ENCODE results near the gene GDPD5.

Gene GDPD5

DNA sequence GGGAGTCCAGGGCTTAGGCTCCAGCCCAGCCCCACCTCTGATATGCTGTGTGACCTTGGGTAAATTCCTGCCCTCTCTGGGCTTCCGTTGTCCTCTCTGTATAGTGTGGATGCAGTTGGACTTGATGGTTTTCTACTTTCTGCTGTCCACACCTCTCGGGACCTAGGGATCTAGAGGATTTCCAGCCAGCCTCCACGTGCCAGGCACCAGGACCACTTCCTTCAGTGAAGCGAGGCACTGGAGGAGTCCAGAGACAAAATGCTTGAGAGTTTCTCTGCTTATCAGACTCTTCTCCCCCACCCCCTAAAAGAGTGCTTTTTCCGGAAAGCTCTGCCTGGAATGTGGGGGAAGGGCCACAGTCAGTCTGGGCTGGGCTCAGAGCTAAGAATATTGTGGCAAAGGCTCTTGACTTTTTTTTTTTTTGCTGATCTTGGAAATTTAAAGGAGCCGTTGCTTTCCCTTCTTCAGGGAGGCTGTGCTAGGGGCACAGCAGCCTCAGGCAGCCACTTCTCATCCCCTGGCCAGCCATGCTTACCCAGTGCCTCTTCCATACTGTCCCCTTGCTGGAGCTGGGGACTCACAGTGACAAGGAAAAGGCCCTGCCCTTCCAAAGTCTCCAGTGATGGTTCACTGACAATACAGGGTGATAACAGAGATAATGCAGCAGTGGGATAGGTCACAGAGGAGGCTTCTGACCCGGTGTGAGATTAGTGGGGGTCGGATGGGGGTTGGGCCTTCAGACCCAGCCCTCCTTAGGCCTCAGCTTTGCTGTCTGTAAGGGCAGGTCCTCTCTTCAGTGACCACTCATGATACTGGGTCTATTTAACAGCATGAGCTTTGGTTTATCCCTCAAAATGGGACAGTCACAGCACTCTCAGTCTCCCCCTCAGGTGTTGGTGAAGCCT lies 33.5 kb upstream of the GDPD5 start:
- no peak for DNase-seq (ENCODE audit: low read depth in 2 of 2, low spot score in 1 of 2)

DNA sequence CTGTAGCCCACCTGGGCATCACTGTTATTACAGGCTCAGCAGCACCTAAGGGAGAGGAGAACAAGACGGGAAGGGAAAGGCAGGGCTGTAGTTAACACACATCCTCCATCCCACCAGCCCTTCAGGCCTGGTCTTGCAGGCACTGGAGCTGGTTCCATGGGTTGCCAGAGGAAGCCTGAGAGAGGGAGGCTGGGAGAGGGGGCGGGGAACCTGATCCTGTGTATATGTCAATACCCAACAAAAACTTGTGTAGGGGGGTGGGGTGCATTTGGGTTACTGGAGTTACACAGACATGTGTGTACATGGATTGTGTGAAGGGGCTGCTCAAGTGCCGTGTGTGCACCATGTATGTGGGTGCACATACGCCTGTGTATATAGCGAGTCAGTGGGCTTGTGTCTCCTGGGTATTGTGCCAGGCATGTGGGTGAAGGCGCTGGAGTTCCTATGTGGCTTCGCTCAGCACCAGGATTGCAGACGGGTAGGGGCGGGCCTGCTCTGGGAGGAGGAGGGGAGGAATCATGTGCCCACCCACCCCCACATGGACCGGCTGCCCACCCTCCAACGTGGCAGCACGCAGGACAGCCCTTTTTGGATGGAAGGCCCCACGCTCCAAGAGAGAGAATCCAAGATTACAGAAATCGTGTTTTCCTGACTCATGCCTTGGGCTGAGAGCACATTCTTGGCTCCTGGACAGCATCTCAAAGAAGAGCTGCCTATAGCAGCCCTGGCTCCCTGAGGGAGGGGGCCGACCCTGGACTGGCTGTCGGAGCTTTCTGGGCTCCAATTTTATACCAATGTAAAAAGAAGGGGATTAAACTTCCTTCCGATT lies 32.1 kb upstream of the GDPD5 start:
- DNase-seq (ENCODE audit: low read depth in 2 of 2, low spot score in 1 of 2): no peak

DNA sequence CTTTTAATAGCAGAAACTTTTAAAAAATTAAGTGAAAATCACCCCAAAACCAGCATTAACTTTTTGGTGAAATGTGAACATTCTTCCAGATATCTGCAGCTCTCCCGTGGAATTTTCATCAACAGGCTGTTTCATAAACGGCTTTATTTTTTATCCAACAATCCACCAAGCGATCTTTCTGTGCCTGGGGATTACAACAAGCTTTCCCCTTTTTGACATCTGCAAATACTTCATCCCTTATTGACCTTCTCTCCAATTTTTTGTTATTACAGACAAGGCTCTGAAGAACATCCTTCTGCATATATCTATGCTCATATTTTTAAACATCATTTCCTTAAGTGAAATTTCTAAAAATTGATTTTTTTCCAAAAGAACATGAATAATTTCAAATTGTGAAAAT lies 30.5 kb upstream of the GDPD5 start:
- no peak for DNase-seq (ENCODE audit: low read depth in 2 of 2, low spot score in 1 of 2)

DNA sequence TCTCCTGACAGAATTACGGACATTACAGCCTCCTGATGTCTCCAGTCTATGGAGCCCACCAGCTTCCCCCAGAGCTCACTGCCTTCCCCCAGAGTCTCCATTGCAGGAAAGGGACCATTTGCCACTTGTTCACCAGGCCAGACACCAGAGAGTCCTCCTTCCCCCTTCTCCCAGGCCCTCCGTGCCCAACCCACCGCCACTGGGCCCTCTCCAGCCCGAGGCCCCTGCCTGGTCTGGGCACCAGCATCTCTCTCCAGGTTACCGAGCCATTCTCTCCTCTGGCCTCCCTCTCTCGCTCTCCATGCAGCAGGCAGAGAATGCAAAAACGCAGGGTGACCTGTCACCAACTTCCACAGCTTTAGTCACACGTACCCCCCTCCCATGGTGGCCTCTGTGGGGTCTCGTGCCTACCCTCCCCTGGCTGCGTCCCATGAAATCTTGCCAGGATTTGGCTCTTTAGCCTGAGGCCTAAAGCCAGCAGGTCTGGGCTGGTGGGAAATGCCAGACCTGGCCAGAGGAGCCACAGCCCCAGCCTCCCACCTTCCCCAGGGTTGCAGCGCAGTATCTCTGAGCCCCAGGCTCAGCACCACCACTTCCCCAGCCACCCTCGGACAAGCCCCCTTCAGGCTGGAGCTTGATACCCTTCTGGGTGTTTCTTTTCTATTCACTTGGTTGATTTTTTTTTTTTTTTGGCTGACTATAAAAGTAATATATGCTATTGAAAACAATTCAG lies 29.5 kb upstream of the GDPD5 start:
- DNase-seq (ENCODE audit: low read depth in 2 of 2, low spot score in 1 of 2): no peak

DNA sequence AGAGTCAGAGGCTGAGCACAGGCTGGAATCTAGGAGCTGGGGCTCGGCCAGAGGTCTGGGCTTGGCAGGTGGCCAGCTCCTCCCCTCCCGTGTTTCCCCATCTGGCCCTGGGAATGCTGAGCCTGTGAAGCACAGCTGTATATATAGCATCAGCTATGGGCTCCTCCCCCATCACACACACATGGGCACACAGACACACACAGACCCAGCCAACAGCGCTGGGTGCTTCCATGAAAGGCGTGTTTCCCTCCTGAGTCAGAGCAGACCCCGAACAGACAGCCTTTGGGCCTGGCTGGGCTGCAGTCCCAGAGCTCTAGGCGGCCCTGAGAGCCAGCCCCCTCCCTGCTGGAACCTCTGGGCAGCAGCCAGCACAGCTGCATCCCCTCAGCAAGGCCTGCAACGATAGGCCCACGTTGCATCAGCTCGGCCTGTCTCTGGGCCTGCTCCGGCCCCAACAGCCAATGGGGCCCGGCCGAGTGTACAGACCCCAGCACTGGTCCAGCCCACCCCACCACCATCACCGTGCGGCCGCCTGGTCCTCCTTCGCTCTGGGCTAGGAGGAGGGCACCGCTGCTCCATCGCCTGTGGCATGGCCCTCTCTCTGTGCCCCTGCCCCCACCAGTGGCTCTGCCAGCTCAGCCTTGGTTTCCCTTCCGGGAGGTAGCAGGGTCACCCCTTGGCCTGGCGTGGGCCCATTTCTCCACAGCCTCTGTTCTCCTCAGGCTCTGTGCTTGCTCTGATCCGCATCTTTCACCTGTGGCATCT lies 28.7 kb upstream of the GDPD5 start:
- DNase-seq (ENCODE audit: low read depth in 2 of 2, low spot score in 1 of 2): no peak

DNA sequence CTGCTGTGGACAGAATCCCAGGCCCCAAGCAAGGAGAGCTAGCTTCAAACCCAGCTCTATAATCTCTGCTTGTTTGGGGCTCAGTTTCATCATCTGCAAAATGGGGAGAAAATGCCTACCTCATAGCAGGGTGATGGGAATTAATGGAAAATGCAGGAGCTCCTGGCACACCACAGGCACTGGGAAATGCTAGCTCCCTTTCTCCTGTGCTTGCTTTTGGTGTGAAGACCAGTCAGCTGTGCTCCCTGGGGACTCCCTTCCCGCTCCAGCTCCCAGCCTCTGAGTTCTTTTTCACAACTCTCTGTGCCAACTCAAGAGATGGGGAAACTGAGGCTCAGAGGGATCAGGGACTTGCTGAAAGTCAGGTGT lies 28.1 kb upstream of the GDPD5 start:
- DNase-seq (ENCODE audit: low read depth in 2 of 2, low spot score in 1 of 2): no peak

DNA sequence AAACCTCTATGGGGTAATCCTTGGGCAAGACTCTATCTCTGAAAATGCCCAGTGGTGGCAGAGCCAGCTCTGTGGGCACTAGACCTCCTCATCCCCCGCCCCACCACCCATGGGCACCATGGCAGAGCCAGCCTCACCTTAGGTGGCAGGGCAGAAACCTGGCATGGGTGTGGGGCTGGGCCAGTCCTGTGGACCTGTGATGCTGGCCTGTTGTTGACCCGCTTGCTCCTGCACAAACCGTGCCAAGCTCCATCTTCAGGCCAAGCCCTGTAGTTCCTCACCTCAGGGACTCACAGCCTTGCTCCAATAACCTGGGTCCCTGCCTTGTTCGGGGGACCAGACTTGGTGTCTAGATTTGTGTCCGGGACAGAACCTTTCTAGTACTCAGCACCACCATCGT lies 27.4 kb upstream of the GDPD5 start:
- DNase-seq (ENCODE audit: low read depth in 2 of 2, low spot score in 1 of 2): no peak

DNA sequence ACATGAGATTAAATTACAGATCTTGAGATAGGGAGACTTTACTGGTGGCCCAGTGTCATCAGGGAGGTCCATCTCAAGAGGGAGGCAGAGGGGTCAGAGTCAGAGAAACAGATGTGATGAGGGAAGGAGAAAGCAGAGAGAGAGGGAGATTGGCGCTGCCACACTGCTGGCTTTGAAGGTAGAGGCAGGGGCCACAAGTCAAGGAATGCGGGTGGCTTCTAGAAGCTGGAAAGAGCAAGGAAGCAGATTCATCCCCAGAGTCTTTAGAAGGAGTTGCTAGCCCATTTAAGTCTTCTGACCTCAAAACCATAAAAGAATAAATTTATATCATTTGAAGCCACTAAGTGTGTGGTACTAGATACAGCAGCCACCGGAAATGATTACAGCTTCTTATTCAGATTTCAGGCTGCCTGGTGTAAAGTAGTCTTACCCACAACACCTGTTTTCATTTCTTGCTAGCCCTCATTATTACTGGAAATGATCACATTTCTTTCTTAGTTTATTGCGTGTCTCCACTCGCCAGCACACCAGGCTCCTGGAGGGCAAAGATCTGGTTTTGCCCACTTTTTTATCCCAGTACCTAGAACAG lies 23.7 kb upstream of the GDPD5 start:
- no peak for DNase-seq (ENCODE audit: low read depth in 2 of 2, low spot score in 1 of 2)

DNA sequence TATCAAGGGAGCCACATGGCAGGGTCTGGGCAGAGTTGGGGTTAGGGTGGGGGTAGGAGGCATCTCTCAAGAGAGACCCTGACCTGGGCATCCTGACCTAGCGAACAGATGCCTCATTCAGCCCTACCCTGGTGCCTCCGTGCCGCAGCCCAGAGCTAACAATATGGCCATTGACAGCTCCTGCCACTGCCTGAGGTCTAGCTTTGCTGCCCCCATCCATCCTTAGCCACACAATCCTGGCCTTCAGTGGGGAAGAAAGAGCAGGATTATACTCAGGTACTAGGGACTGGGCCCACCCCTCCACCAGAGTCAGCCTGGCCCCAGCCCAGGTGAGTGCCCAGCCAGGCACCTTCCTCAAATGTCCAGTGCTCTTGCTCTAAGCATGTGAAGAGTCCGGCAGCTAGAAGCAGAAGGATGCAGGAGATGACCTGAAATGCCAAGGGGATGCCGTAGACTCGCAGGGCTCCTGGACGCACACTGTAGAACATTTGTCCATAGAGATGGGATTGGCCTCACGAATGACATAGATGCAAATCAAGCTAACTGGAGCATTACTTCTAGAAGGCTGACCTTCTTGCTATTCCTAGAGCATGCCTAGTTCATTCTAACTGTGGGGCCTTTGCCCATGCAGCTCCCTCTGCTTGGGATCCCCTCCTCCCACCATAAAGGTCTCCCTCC lies 23.0 kb upstream of the GDPD5 start:
- no peak for DNase-seq (ENCODE audit: low read depth in 2 of 2, low spot score in 1 of 2)

DNA sequence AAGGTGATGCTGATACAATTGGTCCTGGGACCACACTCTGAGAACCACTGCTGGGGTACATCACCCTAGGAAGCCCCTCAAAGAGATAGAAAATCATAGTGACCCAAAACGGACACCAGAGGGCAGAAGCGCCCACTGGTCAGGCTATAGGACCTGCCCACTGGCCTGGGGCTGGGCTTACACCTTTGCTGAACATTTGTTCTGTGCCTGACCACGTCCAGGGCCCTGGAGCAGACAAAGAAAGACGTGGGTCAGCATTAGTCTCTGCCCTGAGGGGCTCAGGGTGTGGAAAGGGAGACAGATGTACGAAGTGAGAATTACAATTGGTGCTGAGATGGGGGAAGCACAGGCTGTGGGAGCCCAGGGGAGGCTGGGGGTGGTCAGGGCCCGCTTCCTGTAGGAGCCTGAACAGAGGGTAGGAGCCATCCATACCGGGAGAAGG lies 21.9 kb upstream of the GDPD5 start:
- DNase-seq (ENCODE audit: low read depth in 2 of 2, low spot score in 1 of 2): no peak

DNA sequence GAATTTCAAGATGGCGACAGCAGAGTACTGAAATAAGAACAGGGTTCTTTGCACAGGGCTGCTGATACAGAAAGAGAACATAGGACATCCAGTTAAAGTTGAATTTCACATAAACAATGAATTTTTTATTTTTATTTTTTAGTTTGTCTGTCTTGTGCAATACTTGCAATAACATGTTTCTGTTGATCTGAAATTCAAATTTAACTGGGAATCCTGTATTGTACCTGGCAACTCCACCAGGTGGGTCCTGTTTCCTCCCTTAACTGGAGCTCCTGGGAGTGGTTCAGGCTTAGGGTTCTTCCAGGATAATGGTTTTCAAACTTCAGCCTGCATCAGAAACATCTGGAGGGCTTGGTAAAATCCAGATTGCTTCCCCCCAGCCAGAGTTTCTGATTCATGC lies 21.4 kb upstream of the GDPD5 start:
- DNase-seq (ENCODE audit: low read depth in 2 of 2, low spot score in 1 of 2): no peak

DNA sequence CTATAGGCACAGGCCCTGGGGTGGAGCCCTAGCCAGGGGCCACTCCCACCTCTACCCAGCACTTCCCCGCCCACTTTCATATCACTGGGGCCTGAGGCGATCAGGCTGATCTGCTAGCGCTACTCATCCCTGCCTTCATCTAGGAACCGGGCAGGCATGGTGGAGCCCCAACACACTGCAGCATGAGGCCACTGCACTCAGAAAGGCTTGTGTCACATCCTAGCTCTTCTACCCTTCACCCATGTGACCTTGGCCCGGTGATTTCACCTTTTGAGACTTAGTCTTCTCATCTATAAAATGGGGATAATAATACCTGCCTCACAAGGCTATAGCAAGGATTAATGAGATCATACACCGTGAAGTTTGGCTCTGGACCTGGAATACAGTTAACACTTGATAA lies 18.1 kb upstream of the GDPD5 start:
- DNase-seq (ENCODE audit: low read depth in 2 of 2, low spot score in 1 of 2): no peak

DNA sequence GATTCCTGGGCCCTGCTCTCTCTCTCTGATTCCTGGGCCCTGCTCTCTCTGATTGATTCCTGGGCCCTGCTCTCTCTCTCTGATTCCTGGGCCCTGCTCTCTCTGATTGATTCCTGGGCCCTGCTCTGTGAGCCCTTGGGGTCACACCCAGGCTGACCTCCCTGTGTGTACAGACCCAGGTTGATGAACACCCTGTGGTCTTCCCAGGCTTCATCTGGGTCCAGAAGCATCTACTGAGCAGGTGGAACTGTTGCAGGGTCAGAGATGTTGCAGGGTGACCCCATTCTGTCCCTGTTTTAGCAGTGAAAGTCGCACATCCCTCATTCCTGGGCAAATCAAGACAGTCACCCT lies 16.3 kb upstream of the GDPD5 start:
- DNase-seq (ENCODE audit: low read depth in 2 of 2, low spot score in 1 of 2): no peak

DNA sequence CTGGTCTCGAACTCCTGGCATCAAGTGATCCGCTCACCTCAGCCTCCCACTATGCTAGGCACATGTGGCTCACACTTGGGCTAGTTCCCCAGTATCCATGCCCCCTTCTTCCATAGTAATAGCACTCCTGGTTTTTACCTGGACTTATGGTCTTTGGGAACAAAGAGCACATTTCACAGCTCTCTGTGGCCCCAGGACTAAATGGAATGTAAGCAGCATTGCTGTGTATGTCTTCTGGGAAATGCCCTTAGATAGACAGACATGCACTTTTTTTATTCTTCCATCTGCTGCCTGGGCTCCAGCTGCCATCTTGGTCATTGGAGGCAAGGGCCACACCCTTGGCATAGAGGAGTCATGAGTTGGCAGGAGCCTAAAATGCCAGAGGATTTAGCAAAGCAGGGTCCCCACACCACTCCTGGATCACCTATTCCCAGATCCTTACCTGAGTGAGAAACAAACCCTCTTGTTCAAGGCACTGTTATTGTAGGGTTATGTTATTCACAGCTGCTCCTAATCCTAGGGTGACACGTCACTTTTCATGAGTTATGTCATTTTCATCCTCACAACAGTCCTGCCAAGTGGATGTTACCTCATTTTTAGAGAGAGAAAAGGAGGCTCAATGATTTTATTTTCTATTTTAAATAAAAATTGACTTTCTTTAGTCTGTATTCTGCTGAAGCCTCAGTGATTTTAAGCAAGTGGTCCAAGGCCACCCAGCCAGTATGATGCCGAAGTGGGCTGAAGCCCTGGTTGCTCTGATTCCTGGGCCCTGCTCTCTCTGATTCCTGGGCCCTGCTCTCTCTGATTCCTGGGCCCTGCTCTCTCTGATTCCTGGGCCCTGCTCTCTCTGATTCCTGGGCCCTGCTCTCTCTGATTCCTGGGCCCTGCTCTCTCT lies 15.7 kb upstream of the GDPD5 start:
- DNase-seq (ENCODE audit: low read depth in 2 of 2, low spot score in 1 of 2): no peak

DNA sequence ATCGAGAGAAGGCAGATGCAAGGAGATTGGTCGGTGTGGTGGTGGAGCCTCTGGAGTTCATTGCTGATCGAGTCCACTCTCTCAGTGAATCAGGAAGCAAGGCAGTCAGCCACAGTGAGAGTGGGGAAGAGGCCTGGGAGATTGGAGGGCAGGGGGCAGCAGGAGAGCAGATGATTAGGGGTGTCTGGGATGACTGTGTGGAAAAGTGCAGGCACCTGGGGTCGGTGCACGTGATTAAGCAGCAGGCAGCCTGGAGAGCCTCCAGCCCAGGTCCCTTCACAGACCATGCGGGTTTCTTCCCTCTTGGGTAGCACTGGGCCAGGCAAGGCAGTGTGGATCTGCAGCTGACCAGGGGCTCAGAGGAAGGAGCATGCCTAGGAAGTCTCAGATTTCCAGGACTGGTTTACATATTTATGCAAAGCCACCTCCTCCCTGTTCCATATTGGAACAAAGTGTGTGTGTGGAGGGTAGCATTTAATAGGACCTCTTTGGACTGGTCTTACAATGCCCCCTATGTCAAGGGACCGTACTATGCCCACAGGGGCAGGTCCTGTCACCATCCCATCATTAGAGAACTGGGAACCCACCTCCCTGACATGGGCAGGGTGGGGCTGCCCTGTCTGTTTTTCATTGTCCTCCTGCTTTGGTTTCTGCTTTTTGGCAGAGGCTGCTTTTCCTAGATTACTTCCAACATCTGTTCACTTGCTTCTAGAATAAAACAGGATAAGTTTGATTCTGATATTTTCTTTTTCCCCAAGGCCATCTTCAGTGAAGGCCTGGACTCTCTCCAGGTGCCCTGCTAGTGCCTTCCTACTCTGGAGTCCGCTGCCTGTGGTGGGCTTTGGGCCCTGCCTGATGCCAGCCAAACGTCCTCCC lies 14.0 kb upstream of the GDPD5 start:
- DNase-seq (ENCODE audit: low read depth in 2 of 2, low spot score in 1 of 2): no peak

DNA sequence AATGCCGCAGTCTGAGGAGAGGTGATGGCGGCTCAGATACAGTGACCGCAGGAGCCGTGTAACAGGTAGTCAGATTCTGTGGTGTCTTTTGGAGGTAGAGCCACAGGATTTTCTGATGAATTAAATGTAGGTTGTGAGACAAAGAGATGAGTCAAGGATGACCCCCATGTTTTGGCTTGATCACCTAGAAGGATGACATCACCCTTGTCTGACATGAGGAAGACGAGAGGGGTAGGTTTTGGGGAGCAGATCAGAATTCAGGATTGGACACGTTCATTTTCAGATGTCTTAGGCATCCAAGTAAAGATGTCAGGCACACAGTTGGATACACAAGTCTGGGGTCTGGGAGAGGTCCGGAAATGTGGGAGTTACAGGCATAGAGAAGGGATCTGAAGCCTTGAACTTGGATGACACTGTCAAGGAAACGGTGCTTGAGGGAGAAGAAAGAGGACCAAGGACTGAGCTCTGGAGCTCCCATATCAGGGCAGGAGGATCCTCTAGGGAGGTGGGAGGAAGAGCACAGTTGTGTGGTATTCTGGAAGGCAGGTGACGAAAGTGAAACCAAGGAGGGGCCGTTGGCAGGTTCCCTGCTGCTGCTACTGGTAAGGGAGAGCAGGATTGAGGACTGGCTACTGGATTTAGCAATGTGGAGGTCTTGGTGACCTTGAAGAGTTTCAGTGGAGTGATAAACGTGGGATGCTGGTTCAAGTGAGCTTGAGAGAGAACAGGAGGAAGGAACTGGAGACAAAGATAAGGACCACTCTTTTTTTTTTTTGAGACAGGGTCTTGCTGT lies 12.6 kb upstream of the GDPD5 start:
- no peak for DNase-seq (ENCODE audit: low read depth in 2 of 2, low spot score in 1 of 2)

DNA sequence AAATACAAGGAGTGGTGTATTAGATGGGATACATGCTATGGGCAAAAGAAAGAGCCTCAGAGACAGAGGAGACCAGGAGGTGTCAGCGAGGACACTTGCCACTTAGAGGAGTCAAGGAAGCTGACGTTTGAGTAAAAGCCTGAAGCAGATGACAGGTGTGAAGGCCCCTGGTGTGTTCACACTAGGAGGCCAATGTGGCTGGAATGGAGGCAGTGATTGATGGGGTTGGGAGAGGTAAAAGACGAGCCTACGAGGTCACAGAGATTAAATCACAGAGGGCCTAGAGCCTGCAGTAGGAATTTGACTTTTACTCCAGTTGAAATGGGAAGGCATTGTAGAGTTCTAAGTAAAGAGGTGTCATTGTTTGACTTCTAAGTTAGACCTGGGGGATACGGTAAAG lies 12.0 kb upstream of the GDPD5 start:
- DNase-seq (ENCODE audit: low read depth in 2 of 2, low spot score in 1 of 2): no peak

Data from stimulated activated CD8-positive, alpha-beta memory T cell treated with anti-CD3 and anti-CD28 coated beads, Interleukin-4, amount 100 ng/mL, for 4 hours (primary cell).